ENCODE data around the gene KDM4E. TPM values are rescaled to one million over a fixed set of nuclear protein-coding genes. Genes with fewer than 3 reads are reported as not detected.
A peak's percentile ranks its signal among the peaks of the same experiment; 100 is the strongest.

Gene KDM4E
- total RNA-seq, 3 donors from 2014 or later = not detected

- H3K4me3 ChIP-seq = no peak overlapping the region
- H3K27me3 ChIP-seq = no peaks in the 10 kb centered on the region
- H3K36me3 ChIP-seq = no peaks in the 10 kb centered on the region
- H3K27ac ChIP-seq = no peak overlapping the region
- H3K9me3 ChIP-seq = no peaks in the 10 kb centered on the region
- no peak for TF ChIP-seq POLR2A (IDR thresholded peaks at IDR 0.05)
- TF ChIP-seq POLR2AphosphoS5 (IDR thresholded peaks at IDR 0.05) = no peak
- no peak for TF ChIP-seq CTCF (IDR thresholded peaks at IDR 0.05)
- DNase-seq (ENCODE audit: low spot score in 2 of 2) = no peak
- H3K4me1 ChIP-seq = peaks cover 0 to 11% of the 10 kb centered on the region in 2 donors
- intact Hi-C loops (cut with DNase I; ENCODE audit: low total_unique reads) = no loop called here
Observed at GRCh38 chr11:95070471-95070870, 45.4 kb downstream of the KDM4E start.

DNA sequence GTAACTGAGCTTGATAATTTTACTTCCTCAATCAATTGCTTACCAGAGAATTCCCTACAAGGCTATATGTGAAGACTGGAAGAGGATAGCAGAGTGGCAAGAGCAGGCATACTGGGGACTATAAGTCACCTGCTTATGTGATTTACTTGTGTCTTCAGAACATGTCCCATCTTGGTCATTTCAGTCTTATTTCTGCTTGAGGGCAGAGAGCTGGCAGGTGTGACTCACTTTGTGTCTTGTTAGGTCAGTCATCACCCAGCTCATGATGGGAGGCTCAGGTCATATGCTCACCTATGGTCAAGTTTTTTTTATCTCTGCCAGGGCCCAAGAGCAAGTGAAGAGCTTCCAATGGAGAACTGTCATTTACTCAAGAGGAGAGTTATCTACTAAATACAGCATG lies 47.9 kb downstream of the KDM4E start:
- no peak for DNase-seq (ENCODE audit: low spot score in 2 of 2)
- TF ChIP-seq CTCF (IDR thresholded peaks at IDR 0.05) = no peak
- no peak for TF ChIP-seq POLR2AphosphoS5 (IDR thresholded peaks at IDR 0.05)
- no peak for TF ChIP-seq POLR2A (IDR thresholded peaks at IDR 0.05)
- Histone ChIP-seq H3K9me3 (no peaks in the 10 kb centered on the region), H3K4me3 (no peak overlapping the region), H3K27ac (no peak overlapping the region), H3K36me3 (no peaks in the 10 kb centered on the region), H3K27me3 (no peaks in the 10 kb centered on the region), H3K4me1 (peaks cover 0 to 7% of the 10 kb centered on the region in 2 donors)
- intact Hi-C loops (cut with DNase I; ENCODE audit: low total_unique reads) = no loop called here

- H3K9me3 ChIP-seq = no peaks in the 10 kb centered on the region
- H3K27ac ChIP-seq = peak overlapping the region; percentile 81 to 88
- no peak overlapping the region for H3K4me3 ChIP-seq
- H3K36me3 ChIP-seq = no peaks in the 10 kb centered on the region
- no peaks in the 10 kb centered on the region for H3K27me3 ChIP-seq
- DNase-seq (ENCODE audit: low spot score in 2 of 2) = peak in 1 of 2 donors; percentile 47
- peaks cover 0 to 7% of the 10 kb centered on the region in 2 donors for H3K4me1 ChIP-seq
- intact Hi-C loops (cut with DNase I; ENCODE audit: low total_unique reads) = loop anchor here (1.0 kb wide), 1 partner anchor 34 kb away; no protein-coding TSS in a partner anchor
- TF ChIP-seq POLR2AphosphoS5 (IDR thresholded peaks at IDR 0.05) (no peak), POLR2A (IDR thresholded peaks at IDR 0.05) (no peak), CTCF (IDR thresholded peaks at IDR 0.05) (no peak)
Observed at GRCh38 chr11:95074792-95075563, 49.9 kb downstream of the KDM4E start.

- peaks cover 0 to 7% of the 10 kb centered on the region in 2 donors for H3K4me1 ChIP-seq
- H3K9me3 ChIP-seq = no peaks in the 10 kb centered on the region
- intact Hi-C loops (cut with DNase I; ENCODE audit: low total_unique reads) = no loop called here
- peak in 2 of 3 donors; percentile 68 to 72 for TF ChIP-seq POLR2AphosphoS5 (IDR thresholded peaks at IDR 0.05)
- no peak for TF ChIP-seq POLR2A (IDR thresholded peaks at IDR 0.05)
- H3K36me3 ChIP-seq = no peaks in the 10 kb centered on the region
- peak overlapping the region; percentile 81 to 88 for H3K27ac ChIP-seq
- no peak overlapping the region for H3K4me3 ChIP-seq
- DNase-seq (ENCODE audit: low spot score in 2 of 2) = peak in 1 of 2 donors; percentile 72
- H3K27me3 ChIP-seq = no peaks in the 10 kb centered on the region
Observed at GRCh38 chr11:95076416-95076815, 51.4 kb downstream of the KDM4E start.

GRCh38 chr11:95076981-95077380 lies 51.9 kb downstream of the KDM4E start:
- TF ChIP-seq CTCF (IDR thresholded peaks at IDR 0.05) (no peak), POLR2A (IDR thresholded peaks at IDR 0.05) (no peak), POLR2AphosphoS5 (IDR thresholded peaks at IDR 0.05) (no peak)
- H3K4me1 ChIP-seq = peaks cover 0 to 7% of the 10 kb centered on the region in 2 donors
- no peaks in the 10 kb centered on the region for H3K27me3 ChIP-seq
- intact Hi-C loops (cut with DNase I; ENCODE audit: low total_unique reads) = no loop called here
- DNase-seq (ENCODE audit: low spot score in 2 of 2) = no peak
- H3K4me3 ChIP-seq = no peak overlapping the region
- no peaks in the 10 kb centered on the region for H3K36me3 ChIP-seq
- H3K27ac ChIP-seq = peak overlapping the region; percentile 49 to 81
- H3K9me3 ChIP-seq = no peaks in the 10 kb centered on the region

Other genes starting within 250 kb of the KDM4E start
- 10 to 100 TPM; 42.9 to 62.7 (median 47.9) TPM for gene CWC15, start 51.7 kb upstream of the KDM4E start, total RNA-seq
- gene KDM4D, start 51.5 kb upstream of the KDM4E start, total RNA-seq = 1 to 10 TPM in 1 of 3 donors, under 1 TPM in 2; 0.33 to 1.2 (median 0.96) TPM
- not detected for gene KDM4F, start 24.2 kb downstream of the KDM4E start, total RNA-seq
- 10 to 100 TPM; 35.4 to 52.4 (median 36.1) TPM for gene SRSF8, start 41.7 kb downstream of the KDM4E start, total RNA-seq
- 10 to 100 TPM; 19.7 to 49.8 (median 48.7) TPM for gene ENDOD1, start 64.6 kb downstream of the KDM4E start, total RNA-seq
- 10 to 100 TPM; 28.2 to 98.1 (median 39.7) TPM for gene SESN3, start 205.9 kb downstream of the KDM4E start, total RNA-seq